DND-41 (cell line): ENCODE data around the gene CRTAC1.

Experiments used
- ATAC-seq: fragments of 200-7000 bp; cut with Tn5 transposase; 3 replicates; pipeline ENCODE4 v1.9.1; 2021; ENCODE audit warnings: low read depth; ENCODE audit not compliant: insufficient read depth
- DNase-seq: peaks from one replicate; pipeline ENCODE4 v3.0.0-alpha.2; 2020
- H2AFZ ChIP-seq: 2 replicates; pipeline ENCODE4 v1.6.0; 2012; ENCODE audit warnings: low read depth, low read length
- H3K27ac ChIP-seq: 2 replicates; pipeline ENCODE4 v1.5.1; 2012; ENCODE audit warnings: low read length, inconsistent platforms
- H3K27me3 ChIP-seq: fragments of 200-600 bp; sonication (generic); 2 replicates; pipeline ENCODE4 v1.6.0; 2012; ENCODE audit warnings: low read length, mild to moderate bottlenecking, inconsistent platforms; ENCODE audit not compliant: insufficient read depth, poor library complexity
- H3K36me3 ChIP-seq: 2 replicates; pipeline ENCODE4 v1.5.1; 2012; ENCODE audit warnings: low read length, inconsistent platforms; ENCODE audit not compliant: insufficient read depth
- H3K4me1 ChIP-seq: 2 replicates; pipeline ENCODE4 v1.5.1; 2012; ENCODE audit warnings: mild to moderate bottlenecking, low read length; ENCODE audit not compliant: insufficient read depth
- H3K4me2 ChIP-seq: 2 replicates; pipeline ENCODE4 v1.6.0; 2012; ENCODE audit warnings: mild to moderate bottlenecking, moderate library complexity, low read length, inconsistent platforms; ENCODE audit not compliant: insufficient read depth
- H3K4me3 ChIP-seq, 2 experiments: fragments of 200-600 bp in 1 of 2; shearing (Covaris generic) in 1 of 2; 2 replicates each; pipeline ENCODE4 v1.5.1; 2012 to 2016; ENCODE audit warnings: inconsistent platforms in 2 of 2, low read length in 2 of 2, mild to moderate bottlenecking in 2 of 2, low read depth in 1 of 2, moderate library complexity in 1 of 2
- H3K79me2 ChIP-seq: 2 replicates; pipeline ENCODE4 v1.6.0; 2012; ENCODE audit warnings: low read length, inconsistent platforms; ENCODE audit not compliant: insufficient read depth
- H3K9ac ChIP-seq: 2 replicates; pipeline ENCODE4 v1.6.0; 2012; ENCODE audit warnings: low read depth, mild to moderate bottlenecking, inconsistent platforms, low read length, moderate library complexity
- H3K9me3 ChIP-seq: 2 replicates; pipeline ENCODE4 v1.5.1; 2012; ENCODE audit warnings: low read length, moderate library complexity, mild to moderate bottlenecking, inconsistent platforms; ENCODE audit not compliant: insufficient read depth, severe bottlenecking
- H4K20me1 ChIP-seq: 2 replicates; pipeline ENCODE4 v1.6.0; 2012; ENCODE audit warnings: low read length; ENCODE audit not compliant: insufficient read depth
- EZH2 ChIP-seq: IDR thresholded peaks from 3 replicates; pipeline ENCODE4 v1.6.1; 2012; ENCODE audit warnings: borderline replicate concordance, low read depth, mild to moderate bottlenecking, moderate library complexity, low read length, inconsistent platforms; ENCODE audit not compliant: severe bottlenecking
- TF ChIP-seq, protein P1 (sequence below): IDR thresholded peaks from 2 replicates; pipeline ENCODE4 v1.5.1; 2012; ENCODE audit warnings: borderline replicate concordance, low read length, moderate library complexity, mild to moderate bottlenecking; ENCODE audit not compliant: poor library complexity, severe bottlenecking; ENCODE audit errors: extremely low read depth

Gene CRTAC1

DNA sequence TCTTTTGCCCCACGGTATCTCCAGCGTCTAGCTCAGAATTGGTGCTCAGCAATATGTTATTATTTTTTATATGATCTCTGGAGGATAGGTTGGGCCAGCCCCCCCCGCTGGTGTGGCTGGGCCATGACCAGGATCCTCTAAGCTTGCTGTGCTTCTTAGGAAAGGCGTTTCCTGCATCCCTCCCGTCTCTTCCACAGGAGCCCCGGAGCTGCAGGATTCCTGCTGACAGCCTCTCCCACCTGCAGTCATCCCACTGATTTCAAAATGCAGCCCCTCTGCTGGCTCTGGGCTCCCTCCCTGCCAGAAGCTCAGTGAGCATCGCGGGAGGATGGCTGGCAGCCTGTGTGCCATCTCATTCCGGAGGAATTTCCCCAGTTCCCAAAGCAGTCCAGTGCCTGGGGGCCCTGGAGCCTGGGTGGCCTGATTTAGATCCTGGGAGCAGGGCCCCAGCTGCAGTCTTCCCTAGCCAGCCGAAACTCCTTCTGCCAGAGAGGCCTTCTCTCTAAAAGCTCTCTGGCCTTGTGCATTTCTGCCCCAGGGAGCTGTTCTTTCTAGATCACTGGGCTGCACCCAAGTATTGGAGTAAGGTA lies 202.6 kb downstream of the CRTAC1 start:
- no peak overlapping the region for H2AFZ ChIP-seq
- no peak for TF ChIP-seq EZH2
- TF ChIP-seq, protein P1, sequence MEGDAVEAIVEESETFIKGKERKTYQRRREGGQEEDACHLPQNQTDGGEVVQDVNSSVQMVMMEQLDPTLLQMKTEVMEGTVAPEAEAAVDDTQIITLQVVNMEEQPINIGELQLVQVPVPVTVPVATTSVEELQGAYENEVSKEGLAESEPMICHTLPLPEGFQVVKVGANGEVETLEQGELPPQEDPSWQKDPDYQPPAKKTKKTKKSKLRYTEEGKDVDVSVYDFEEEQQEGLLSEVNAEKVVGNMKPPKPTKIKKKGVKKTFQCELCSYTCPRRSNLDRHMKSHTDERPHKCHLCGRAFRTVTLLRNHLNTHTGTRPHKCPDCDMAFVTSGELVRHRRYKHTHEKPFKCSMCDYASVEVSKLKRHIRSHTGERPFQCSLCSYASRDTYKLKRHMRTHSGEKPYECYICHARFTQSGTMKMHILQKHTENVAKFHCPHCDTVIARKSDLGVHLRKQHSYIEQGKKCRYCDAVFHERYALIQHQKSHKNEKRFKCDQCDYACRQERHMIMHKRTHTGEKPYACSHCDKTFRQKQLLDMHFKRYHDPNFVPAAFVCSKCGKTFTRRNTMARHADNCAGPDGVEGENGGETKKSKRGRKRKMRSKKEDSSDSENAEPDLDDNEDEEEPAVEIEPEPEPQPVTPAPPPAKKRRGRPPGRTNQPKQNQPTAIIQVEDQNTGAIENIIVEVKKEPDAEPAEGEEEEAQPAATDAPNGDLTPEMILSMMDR, result no peak
- ATAC-seq (no peak), DNase-seq (no peak)
- no peak overlapping the region for H3K27ac ChIP-seq
- no peak overlapping the region for H3K4me2 ChIP-seq
- H3K79me2 ChIP-seq, result no peaks in the 10 kb centered on the region
- no peaks in the 10 kb centered on the region for H3K4me1 ChIP-seq
- no peaks in the 10 kb centered on the region for H3K36me3 ChIP-seq
- no peaks in the 10 kb centered on the region for H4K20me1 ChIP-seq
- H3K4me3 ChIP-seq, result no peak overlapping the region
- peaks cover 5% of the 10 kb centered on the region for H3K27me3 ChIP-seq
- no peak overlapping the region for H3K9ac ChIP-seq
- H3K9me3 ChIP-seq, result no peaks in the 10 kb centered on the region

DNA sequence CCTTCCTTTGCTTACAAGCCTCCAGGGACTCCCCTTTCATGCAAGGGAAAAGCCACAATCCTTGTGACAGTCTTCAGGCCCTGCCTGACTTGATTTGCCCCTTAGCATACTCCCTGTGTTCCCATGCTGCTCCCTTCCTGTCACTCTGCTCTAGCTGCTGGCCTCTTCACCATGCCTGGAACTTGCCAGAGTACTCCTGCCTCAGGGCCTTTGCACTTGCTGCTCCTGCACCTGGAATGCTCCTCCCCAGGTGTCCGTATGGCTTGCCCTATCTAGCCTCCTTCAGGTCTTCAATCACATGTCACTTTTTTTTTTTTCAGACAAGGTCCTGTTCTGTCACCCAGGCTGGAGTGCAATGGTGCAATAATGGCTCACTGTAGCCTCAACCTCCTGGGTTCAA lies 203.5 kb downstream of the CRTAC1 start:
- TF ChIP-seq EZH2, result no peak
- H2AFZ ChIP-seq, result no peak overlapping the region

DNA sequence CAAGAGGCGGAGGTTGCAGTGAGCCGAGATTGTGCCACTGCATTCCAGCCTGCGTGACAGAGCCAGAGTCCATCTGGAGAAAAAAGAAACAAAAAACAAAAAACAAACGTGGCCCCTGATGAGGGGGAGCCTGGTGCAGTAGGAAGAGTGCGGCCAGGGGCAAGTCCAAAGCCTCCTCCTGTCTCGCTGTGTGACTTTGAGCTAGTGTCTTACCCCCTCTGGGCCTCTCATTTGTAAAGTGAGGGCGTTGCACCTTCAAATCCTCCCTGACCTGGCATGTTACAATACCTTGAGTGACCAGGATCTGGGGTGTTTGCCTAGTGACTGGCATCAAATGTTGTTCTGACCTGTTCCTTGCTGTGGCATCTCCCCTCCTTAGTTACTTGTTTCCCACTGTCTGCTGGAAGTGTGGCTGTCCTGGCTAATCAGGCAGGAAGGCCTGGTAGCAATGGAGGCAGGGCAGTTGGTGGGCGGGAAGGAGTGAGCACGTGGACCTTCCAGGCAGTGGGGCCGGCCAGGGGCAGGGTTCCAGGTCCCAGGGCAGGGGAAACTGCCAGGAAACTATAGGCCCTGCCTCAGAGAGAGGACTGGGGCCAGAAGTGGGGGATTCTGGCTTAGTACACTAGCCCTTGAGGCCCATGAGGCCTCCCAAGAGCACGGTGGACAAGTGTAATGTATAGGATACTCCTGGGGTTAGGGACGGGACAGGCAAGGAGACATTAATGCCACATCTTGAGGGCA lies 205.2 kb downstream of the CRTAC1 start:
- Histone ChIP-seq H3K4me2 (no peak overlapping the region), H3K27me3 (peaks cover 2% of the 10 kb centered on the region), H3K4me1 (no peaks in the 10 kb centered on the region), H2AFZ (no peak overlapping the region), H3K4me3 (no peak overlapping the region), H3K27ac (no peak overlapping the region), H3K9ac (no peak overlapping the region), H4K20me1 (no peaks in the 10 kb centered on the region), H3K79me2 (no peaks in the 10 kb centered on the region), H3K36me3 (no peaks in the 10 kb centered on the region), H3K9me3 (no peaks in the 10 kb centered on the region)
- no peak for DNase-seq
- no peak for TF ChIP-seq EZH2
- TF ChIP-seq, protein P1, result no peak
- no peak for ATAC-seq

More for the DNA sequence above, 203.5 kb downstream of the CRTAC1 start:
- Histone ChIP-seq H3K36me3 (no peaks in the 10 kb centered on the region), H3K27me3 (peaks cover 5% of the 10 kb centered on the region), H3K27ac (no peak overlapping the region), H4K20me1 (no peaks in the 10 kb centered on the region), H3K4me2 (no peak overlapping the region), H3K79me2 (no peaks in the 10 kb centered on the region), H3K9me3 (no peaks in the 10 kb centered on the region), H3K4me1 (no peaks in the 10 kb centered on the region), H3K4me3 (no peak overlapping the region), H3K9ac (no peak overlapping the region)
- no peak for DNase-seq
- ATAC-seq, result no peak

DNA sequence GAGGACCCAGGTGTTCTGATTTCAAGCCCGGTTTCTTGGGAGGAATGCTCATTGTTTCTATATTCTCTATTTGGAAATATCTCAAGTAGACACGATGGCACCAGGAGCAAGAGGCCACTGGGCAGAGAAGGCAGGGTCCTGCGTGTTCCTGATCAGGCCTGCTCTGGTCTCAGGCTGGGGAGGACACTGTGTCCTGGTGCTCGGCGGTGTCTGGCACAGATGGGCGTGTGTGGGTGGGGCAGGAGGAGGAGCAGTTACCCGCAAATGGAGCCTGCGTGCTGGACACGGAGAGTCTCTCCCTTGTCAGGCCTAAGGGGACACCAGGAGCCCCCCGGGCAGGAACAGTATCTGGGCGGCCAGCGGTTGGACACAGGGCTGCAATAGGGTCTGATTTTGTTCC lies 206.7 kb downstream of the CRTAC1 start:
- no peaks in the 10 kb centered on the region for H3K36me3 ChIP-seq
- DNase-seq, result no peak
- no peak overlapping the region for H3K9ac ChIP-seq
- ATAC-seq, result no peak
- H3K4me1 ChIP-seq, result no peaks in the 10 kb centered on the region
- H3K4me2 ChIP-seq, result no peak overlapping the region
- H3K27me3 ChIP-seq, result peaks cover 2% of the 10 kb centered on the region
- H3K4me3 ChIP-seq, result no peak overlapping the region
- H3K27ac ChIP-seq, result no peak overlapping the region
- no peaks in the 10 kb centered on the region for H3K79me2 ChIP-seq
- TF ChIP-seq EZH2, result no peak
- TF ChIP-seq, protein P1, result no peak
- H3K9me3 ChIP-seq, result no peaks in the 10 kb centered on the region
- H4K20me1 ChIP-seq, result peaks cover 3% of the 10 kb centered on the region; the same call in 1 of the 2 replicates
- H2AFZ ChIP-seq, result no peak overlapping the region
